ENCODE measurements around the gene DLGAP4.

DLGAP4 gene

DNA sequence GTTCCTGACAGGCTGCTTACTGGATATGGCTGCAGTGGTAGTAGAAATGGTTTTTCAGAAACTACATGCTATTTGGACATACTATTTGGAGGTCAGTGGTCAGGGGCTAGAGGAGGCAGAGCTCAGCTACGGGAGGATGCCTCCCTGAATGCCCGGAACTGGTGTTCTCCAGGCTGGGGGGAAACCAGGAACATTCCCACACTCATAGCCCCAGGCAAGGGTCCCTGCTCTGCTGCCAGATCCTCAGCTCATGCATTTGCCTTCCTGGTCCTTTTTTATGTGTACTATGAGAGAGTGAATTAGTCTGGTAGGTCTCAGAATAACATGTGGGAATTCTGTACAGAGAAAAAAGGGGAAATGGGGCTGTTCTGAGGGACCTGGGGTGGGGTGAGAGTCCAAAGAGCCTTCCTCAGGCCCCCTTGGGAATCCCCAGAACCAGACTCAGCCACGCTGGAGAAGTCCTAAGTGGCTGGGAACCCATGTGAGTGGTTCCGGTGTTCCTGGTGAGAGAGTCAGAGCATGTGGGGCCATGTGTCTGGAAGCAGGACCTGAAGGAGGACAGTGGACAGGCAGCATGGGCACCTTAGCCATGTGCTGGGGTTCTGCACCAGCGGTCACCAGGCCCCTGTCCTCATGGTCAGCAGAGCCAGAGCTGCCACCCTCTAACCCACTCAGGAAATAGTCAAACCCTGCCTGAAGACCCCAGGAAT, 177.2 kb downstream of the DLGAP4 start:
- H3K9me3 ChIP-seq (ENCODE audit: control insufficient read depth in 2 of 2, low read length in 2 of 2): no peaks in the 10 kb centered on the region
- no peak overlapping the region for H3K4me3 ChIP-seq (ENCODE audit: low read length in 2 of 2)
- no peaks in the 10 kb centered on the region for H3K27me3 ChIP-seq (ENCODE audit: control insufficient read depth in 2 of 2, insufficient read depth in 2 of 2, low read length in 2 of 2)
- H3K9ac ChIP-seq (ENCODE audit: low read depth in 1 of 2, low read length in 2 of 2): no peak overlapping the region
- H3K36me3 ChIP-seq (ENCODE audit: control insufficient read depth in 2 of 2, insufficient read depth in 2 of 2, low read length in 2 of 2): no peaks in the 10 kb centered on the region
- peaks cover 0 to 5% of the 10 kb centered on the region in 2 donors for H3K4me1 ChIP-seq (ENCODE audit: control insufficient read depth in 2 of 2, insufficient read depth in 2 of 2, low read length in 2 of 2)
- H3K27ac ChIP-seq (ENCODE audit: low read depth in 2 of 2, low read length in 2 of 2): no peak overlapping the region

DNA sequence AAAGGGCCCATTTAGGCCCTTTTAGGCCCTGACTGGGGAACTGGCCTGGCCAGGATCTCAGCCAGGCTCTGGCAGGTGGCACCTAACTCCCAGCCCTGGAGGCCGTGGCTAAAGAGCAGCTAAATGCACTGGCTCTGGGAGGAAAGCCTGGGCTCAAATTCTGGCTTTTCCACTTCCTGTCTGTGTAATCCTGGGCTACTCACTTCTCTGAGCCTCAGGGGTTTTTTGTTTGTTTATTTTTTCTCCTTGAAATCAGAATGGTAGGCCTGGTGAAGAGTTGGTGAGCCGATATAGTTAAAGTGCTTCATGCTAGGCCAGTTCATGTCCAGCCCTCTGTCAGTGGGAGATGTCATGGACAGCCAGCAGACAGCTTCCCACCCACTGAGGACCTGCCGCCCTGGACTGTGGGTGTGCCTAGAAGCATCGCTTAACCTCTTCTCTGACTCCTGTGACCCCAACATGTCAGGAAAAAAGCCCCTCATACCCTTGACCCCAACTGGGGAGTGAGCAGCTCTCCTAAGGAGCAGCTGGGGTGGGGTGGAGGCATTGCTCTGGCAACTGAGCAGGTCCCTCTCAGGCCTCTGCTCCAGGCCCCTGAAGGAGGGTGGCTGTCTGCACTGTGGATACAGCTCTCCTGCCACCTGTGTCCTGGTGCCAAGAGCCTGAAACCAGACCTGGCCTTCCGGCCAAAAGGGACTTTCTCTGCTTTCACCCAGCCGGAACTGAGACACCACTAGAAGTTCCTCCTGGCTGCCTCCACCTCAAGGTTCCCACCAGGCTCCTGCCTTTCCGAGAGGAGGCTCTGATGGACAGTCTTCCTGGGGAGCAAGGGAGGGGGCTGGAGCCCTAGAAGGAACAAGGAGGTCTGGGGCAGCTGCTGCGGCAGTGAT, 178.0 kb downstream of the DLGAP4 start:
- Histone ChIP-seq H3K9me3 (ENCODE audit: control insufficient read depth in 2 of 2, low read length in 2 of 2) (no peaks in the 10 kb centered on the region), H3K9ac (ENCODE audit: low read depth in 1 of 2, low read length in 2 of 2) (no peak overlapping the region), H3K4me3 (ENCODE audit: low read length in 2 of 2) (no peak overlapping the region), H3K36me3 (ENCODE audit: control insufficient read depth in 2 of 2, insufficient read depth in 2 of 2, low read length in 2 of 2) (no peaks in the 10 kb centered on the region), H3K27ac (ENCODE audit: low read depth in 2 of 2, low read length in 2 of 2) (no peak overlapping the region), H3K27me3 (ENCODE audit: control insufficient read depth in 2 of 2, insufficient read depth in 2 of 2, low read length in 2 of 2) (no peaks in the 10 kb centered on the region), H3K4me1 (ENCODE audit: control insufficient read depth in 2 of 2, insufficient read depth in 2 of 2, low read length in 2 of 2) (peaks cover 0 to 5% of the 10 kb centered on the region in 2 donors)

DNA sequence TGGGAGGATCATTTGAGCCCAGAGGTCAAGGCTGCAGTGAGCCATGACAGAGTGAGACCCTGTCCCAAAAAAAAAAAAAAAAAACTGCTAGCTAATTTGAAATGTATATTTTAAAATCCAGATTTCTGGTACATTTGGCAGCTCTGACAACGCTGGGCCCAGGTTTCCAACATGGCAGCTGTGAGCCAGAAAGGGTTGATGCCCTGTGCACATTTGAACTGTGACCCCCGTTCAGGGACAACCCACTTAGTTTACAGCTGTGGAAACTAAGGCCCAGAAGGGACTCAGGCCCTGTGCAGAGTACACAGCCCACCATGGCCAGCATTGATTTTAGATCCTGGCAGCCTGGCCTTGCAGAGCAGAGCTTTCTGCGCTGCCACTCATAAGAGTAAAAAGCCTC, 179.1 kb downstream of the DLGAP4 start:
- no peak overlapping the region for H3K9ac ChIP-seq (ENCODE audit: low read depth in 1 of 2, low read length in 2 of 2)
- no peaks in the 10 kb centered on the region for H3K27me3 ChIP-seq (ENCODE audit: control insufficient read depth in 2 of 2, insufficient read depth in 2 of 2, low read length in 2 of 2)
- H3K4me1 ChIP-seq (ENCODE audit: control insufficient read depth in 2 of 2, insufficient read depth in 2 of 2, low read length in 2 of 2): peaks cover 0 to 5% of the 10 kb centered on the region in 2 donors
- H3K36me3 ChIP-seq (ENCODE audit: control insufficient read depth in 2 of 2, insufficient read depth in 2 of 2, low read length in 2 of 2): no peaks in the 10 kb centered on the region
- no peak overlapping the region for H3K4me3 ChIP-seq (ENCODE audit: low read length in 2 of 2)
- no peak overlapping the region for H3K27ac ChIP-seq (ENCODE audit: low read depth in 2 of 2, low read length in 2 of 2)
- no peaks in the 10 kb centered on the region for H3K9me3 ChIP-seq (ENCODE audit: control insufficient read depth in 2 of 2, low read length in 2 of 2)

DNA sequence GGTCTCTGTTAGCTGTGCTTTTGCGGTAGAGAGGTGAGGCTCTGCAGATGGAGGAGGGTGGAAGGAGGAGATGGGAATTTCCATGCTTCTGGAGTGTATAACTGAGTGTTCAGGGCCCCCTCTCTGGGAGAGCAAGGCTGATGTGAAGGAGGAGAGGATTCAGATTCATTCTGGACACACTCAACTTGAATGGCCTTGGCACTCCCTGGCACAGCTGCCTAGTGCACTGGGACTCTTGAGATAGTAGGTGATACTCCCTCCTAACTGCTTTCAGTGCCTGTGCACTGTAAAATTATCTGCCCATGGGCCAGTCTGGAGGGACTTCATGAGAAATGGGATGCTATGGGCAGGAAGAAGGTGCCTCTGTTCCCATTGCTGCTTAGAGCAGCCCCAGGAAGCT, 180.9 kb downstream of the DLGAP4 start:
- Histone ChIP-seq H3K27ac (ENCODE audit: low read depth in 2 of 2, low read length in 2 of 2) (no peak overlapping the region), H3K9ac (ENCODE audit: low read depth in 1 of 2, low read length in 2 of 2) (no peak overlapping the region), H3K36me3 (ENCODE audit: control insufficient read depth in 2 of 2, insufficient read depth in 2 of 2, low read length in 2 of 2) (no peaks in the 10 kb centered on the region), H3K4me1 (ENCODE audit: control insufficient read depth in 2 of 2, insufficient read depth in 2 of 2, low read length in 2 of 2) (peaks cover under 1 to 9% of the 10 kb centered on the region in 2 donors), H3K4me3 (ENCODE audit: low read length in 2 of 2) (no peak overlapping the region), H3K9me3 (ENCODE audit: control insufficient read depth in 2 of 2, low read length in 2 of 2) (no peaks in the 10 kb centered on the region), H3K27me3 (ENCODE audit: control insufficient read depth in 2 of 2, insufficient read depth in 2 of 2, low read length in 2 of 2) (no peaks in the 10 kb centered on the region)

DNA sequence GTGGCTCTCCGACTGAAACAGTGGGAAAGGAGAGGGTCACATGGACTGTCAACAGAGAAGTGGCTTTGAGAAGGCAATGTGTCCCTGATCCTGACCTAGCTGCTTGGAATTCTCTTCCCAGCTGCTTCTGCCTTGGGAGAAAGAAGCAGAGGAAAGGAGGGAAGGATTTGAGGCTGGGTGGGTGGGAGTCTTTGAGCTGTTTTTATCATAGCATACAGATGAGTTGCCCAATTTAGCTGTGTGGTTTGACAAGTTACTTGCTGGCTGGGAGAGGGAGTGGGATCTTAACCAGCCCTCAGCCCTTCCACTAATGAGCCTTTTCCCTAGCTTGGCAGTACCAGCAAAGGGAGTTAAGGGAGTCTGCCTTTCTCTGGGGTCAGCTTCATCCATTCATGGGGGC, 184.1 kb downstream of the DLGAP4 start:
- Histone ChIP-seq H3K27me3 (ENCODE audit: control insufficient read depth in 2 of 2, insufficient read depth in 2 of 2, low read length in 2 of 2) (no peaks in the 10 kb centered on the region), H3K4me3 (ENCODE audit: low read length in 2 of 2) (no peak overlapping the region), H3K27ac (ENCODE audit: low read depth in 2 of 2, low read length in 2 of 2) (no peak overlapping the region), H3K4me1 (ENCODE audit: control insufficient read depth in 2 of 2, insufficient read depth in 2 of 2, low read length in 2 of 2) (peaks cover 7 to 15% of the 10 kb centered on the region in 2 donors), H3K9ac (ENCODE audit: low read depth in 1 of 2, low read length in 2 of 2) (no peak overlapping the region), H3K36me3 (ENCODE audit: control insufficient read depth in 2 of 2, insufficient read depth in 2 of 2, low read length in 2 of 2) (no peaks in the 10 kb centered on the region), H3K9me3 (ENCODE audit: control insufficient read depth in 2 of 2, low read length in 2 of 2) (no peaks in the 10 kb centered on the region)

DNA sequence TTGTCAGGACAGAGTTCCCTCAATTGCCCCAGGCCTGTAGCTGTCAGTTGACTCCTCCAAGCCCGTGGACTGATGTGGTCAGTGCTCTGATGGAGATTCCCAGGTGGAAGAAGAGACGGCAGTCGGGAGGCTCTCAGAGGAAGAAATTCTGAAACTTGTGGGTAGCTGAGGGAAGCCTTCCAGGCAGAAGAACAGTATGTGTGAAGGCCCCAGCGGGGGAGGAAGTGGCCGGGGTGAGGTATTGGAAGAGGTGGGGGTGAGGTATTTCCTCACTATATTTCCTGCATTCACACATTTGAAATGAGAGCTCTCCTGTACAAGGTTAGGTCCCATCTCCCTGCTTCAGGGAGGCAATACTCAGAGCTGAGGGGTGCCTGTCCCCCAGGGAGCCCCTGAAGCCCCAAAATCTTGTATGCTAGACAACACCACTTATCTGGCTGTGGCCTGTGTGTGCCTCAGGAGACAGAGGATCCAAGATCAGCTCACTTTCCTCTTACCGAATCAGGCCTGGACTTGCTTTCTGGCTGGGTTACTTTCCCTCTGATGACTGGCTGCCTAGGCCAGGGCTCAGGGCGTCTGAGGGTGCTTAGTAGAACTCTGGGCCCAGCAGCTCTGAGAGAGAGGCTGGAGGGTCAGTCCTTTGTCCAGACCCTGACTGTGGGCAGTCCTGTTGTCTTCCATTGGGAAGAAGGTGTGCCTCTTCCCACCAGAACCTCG, 185.9 kb downstream of the DLGAP4 start:
- H3K27ac ChIP-seq (ENCODE audit: low read depth in 2 of 2, low read length in 2 of 2): peak overlapping the region in 1 of 2 donors; percentile 65
- H3K27me3 ChIP-seq (ENCODE audit: control insufficient read depth in 2 of 2, insufficient read depth in 2 of 2, low read length in 2 of 2): no peaks in the 10 kb centered on the region
- peaks cover 7 to 15% of the 10 kb centered on the region in 2 donors for H3K4me1 ChIP-seq (ENCODE audit: control insufficient read depth in 2 of 2, insufficient read depth in 2 of 2, low read length in 2 of 2)
- peaks cover 7 to 10% of the 10 kb centered on the region in 2 donors for H3K36me3 ChIP-seq (ENCODE audit: control insufficient read depth in 2 of 2, insufficient read depth in 2 of 2, low read length in 2 of 2)
- no peak overlapping the region for H3K4me3 ChIP-seq (ENCODE audit: low read length in 2 of 2)
- H3K9me3 ChIP-seq (ENCODE audit: control insufficient read depth in 2 of 2, low read length in 2 of 2): no peaks in the 10 kb centered on the region
- H3K9ac ChIP-seq (ENCODE audit: low read depth in 1 of 2, low read length in 2 of 2): no peak overlapping the region

DNA sequence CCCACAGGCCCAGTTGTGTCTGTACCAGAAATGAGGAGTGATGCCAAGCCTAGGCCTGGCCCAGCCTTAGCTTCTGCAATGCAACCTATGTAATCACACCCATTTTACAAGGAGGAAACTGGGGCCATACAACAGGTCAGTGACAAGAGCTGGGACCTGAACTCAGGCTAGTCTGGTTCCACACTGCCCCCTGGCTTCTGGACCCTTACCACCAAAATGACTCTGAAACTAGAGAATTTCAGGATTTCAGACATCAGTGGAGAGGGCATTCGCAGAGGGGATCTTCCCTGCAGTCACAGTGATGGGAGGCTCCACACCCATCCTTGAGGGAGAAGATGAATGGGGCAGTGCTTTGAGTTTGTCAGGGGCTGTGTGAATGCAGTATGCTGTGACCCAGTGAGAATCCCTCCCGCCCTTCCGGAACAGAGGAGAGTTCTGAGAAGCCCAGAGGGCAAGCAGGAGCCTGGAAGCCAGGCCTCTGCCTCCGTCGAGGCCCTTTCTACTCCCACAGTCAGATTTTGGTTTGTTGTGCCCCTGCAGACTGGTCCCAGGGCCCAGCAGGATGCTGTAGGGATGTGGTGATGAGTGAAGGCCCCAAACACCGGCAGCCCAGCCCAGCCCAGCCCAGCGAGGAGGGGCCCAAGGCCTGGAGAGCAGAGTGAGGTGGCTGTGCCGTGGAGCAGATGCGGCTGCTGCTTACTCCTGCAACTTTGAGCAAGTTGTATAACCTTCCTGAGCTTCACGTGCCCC, 187.1 kb downstream of the DLGAP4 start:
- no peaks in the 10 kb centered on the region for H3K9me3 ChIP-seq (ENCODE audit: control insufficient read depth in 2 of 2, low read length in 2 of 2)
- H3K36me3 ChIP-seq (ENCODE audit: control insufficient read depth in 2 of 2, insufficient read depth in 2 of 2, low read length in 2 of 2): peaks cover 19 to 20% of the 10 kb centered on the region in 2 donors
- no peaks in the 10 kb centered on the region for H3K27me3 ChIP-seq (ENCODE audit: control insufficient read depth in 2 of 2, insufficient read depth in 2 of 2, low read length in 2 of 2)
- peak overlapping the region in 1 of 2 donors; percentile 12 for H3K27ac ChIP-seq (ENCODE audit: low read depth in 2 of 2, low read length in 2 of 2)
- H3K9ac ChIP-seq (ENCODE audit: low read depth in 1 of 2, low read length in 2 of 2): no peak overlapping the region
- peaks cover 7 to 15% of the 10 kb centered on the region in 2 donors for H3K4me1 ChIP-seq (ENCODE audit: control insufficient read depth in 2 of 2, insufficient read depth in 2 of 2, low read length in 2 of 2)
- no peak overlapping the region for H3K4me3 ChIP-seq (ENCODE audit: low read length in 2 of 2)

DNA sequence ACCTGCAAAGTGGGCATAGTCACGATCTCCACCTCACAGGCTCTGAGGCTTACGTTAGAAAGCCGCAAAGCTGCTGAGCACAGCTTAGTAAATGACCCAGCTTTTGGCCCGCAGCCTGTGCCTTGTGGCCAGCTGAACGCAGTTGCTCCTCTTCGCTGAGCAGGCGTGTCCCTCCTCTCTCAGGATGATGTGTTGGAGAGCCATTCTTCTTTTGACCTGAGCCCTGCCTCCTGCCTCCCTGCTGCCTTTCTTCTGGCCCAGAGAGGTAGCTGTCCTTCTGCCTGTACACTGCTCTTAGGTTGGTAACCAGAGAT, 187.6 kb downstream of the DLGAP4 start:
- Histone ChIP-seq H3K36me3 (ENCODE audit: control insufficient read depth in 2 of 2, insufficient read depth in 2 of 2, low read length in 2 of 2) (peaks cover 22 to 24% of the 10 kb centered on the region in 2 donors), H3K27ac (ENCODE audit: low read depth in 2 of 2, low read length in 2 of 2) (no peak overlapping the region), H3K27me3 (ENCODE audit: control insufficient read depth in 2 of 2, insufficient read depth in 2 of 2, low read length in 2 of 2) (no peaks in the 10 kb centered on the region), H3K4me1 (ENCODE audit: control insufficient read depth in 2 of 2, insufficient read depth in 2 of 2, low read length in 2 of 2) (peaks cover 7 to 15% of the 10 kb centered on the region in 2 donors), H3K9ac (ENCODE audit: low read depth in 1 of 2, low read length in 2 of 2) (no peak overlapping the region), H3K4me3 (ENCODE audit: low read length in 2 of 2) (no peak overlapping the region), H3K9me3 (ENCODE audit: control insufficient read depth in 2 of 2, low read length in 2 of 2) (no peaks in the 10 kb centered on the region)

DNA sequence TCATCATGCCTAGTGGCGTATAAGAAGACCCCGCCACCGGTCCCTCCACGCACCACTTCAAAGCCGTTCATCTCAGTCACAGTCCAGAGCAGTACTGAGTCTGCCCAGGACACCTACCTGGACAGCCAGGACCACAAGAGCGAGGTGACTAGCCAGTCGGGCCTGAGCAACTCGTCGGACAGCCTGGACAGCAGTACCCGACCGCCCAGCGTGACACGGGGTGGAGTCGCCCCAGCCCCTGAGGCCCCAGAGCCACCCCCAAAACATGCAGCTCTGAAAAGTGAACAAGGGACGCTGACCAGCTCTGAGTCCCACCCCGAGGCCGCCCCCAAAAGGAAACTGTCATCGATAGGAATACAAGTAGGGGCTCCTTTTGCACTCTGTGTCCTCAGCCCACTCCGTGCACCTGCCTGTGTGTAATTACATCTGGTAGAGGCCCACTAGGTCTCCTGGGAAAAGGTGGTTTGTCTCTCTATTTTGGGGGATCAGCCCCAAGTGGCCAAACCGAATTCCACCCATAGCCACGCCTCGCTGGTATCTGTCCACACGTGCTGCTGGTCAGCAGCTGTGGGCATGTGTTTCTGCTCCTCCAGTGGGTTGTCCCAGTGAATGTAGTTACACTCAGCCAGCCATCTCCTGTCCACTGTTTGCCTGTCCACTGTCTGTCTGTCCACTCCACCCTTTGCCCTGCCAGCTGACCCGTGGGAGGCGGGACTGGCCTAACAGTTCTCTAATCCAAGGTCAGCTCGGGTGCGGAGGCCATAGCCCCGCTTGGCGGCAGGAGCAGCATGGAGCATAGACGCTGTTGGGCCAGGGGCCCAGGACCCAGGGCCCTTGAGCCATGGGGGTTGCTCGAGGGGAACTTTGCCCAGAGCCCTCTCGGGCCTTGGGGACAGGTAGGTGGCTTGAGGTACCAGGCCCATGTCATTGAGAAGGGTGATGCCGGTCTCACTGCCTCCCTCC, 190.8 kb downstream of the DLGAP4 start:
- H3K27me3 ChIP-seq (ENCODE audit: control insufficient read depth in 2 of 2, insufficient read depth in 2 of 2, low read length in 2 of 2): no peaks in the 10 kb centered on the region
- H3K27ac ChIP-seq (ENCODE audit: low read depth in 2 of 2, low read length in 2 of 2): no peak overlapping the region
- no peaks in the 10 kb centered on the region for H3K9me3 ChIP-seq (ENCODE audit: control insufficient read depth in 2 of 2, low read length in 2 of 2)
- peaks cover 7 to 11% of the 10 kb centered on the region in 2 donors for H3K4me1 ChIP-seq (ENCODE audit: control insufficient read depth in 2 of 2, insufficient read depth in 2 of 2, low read length in 2 of 2)
- H3K9ac ChIP-seq (ENCODE audit: low read depth in 1 of 2, low read length in 2 of 2): no peak overlapping the region
- no peak overlapping the region for H3K4me3 ChIP-seq (ENCODE audit: low read length in 2 of 2)
- peaks cover 43 to 49% of the 10 kb centered on the region in 2 donors for H3K36me3 ChIP-seq (ENCODE audit: control insufficient read depth in 2 of 2, insufficient read depth in 2 of 2, low read length in 2 of 2)

Data from mucosa of rectum (tissue), 2 donors.